ENCODE data around the gene BAHCC1. TPM values are rescaled to one million over a fixed set of nuclear protein-coding genes. Genes with fewer than 3 reads are reported as not detected.

The BAHCC1 gene
- total and polyA plus RNA-seq, 2 donors (not counting 3 experiments of a cell fraction or from before 2014, with no cell fraction given) = 4.7 to 11.6 TPM

DNA sequence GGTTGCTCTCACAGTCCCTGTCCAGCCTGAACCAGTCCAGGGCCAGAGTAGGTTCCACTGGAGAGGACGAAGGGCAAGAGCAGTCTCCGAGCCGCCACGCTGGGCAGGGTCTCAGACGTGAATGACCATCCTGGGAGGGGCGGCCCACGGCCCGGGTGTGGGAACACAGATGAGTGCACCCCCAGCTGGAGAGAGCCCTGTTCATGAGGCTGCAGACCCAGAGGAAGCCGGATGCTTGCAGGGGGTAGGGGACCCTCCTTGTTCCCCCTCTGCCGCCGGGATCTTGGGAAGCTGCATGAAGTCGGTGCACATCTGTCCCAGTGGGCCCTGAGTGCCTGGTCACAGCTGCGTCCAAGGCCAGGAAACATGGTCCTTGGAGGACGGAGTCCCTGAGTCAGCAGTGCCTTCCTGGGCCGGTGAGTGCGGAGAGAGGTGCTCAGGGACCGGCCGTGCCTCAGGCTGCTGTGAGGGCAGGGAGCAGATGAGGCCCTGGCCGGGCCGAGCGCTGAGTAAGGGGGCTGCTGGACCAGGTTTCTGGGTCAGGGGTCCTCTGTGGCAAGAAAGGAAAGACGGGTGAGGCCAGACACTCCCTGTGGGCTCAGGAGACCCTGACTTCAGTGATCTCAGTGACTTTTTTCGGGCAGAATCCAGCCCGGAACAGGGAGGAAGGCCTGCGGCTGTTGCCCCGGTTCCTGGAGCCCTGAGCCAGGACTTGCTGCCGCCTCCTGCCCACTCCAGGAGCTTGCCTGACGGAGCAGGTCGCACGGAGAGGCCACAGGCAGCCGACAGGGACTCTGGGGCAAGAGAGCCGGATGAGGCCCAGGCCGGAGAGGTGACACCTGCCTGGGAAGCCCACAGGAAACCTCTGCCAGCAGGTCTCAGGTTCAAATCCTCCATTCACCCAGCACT lies 71.6 kb downstream of the BAHCC1 start:
- no TSS peak for BruUV-seq (replicated peaks)
- Histone ChIP-seq H2AFZ (ENCODE audit: low read depth, low read length) (no peak overlapping the region), H3K36me3 (ENCODE audit: control insufficient read depth in 2 of 2, extremely low read depth in 1 of 2, insufficient read depth in 2 of 2, low read length in 2 of 2) (no peaks in the 10 kb centered on the region), H3K27ac (ENCODE audit: insufficient read depth, low read depth, low read length) (no peak overlapping the region), H3K9me3 (replicated peaks; ENCODE audit: control insufficient read depth, insufficient read depth, low read length) (no peaks in the 10 kb centered on the region), H3K27me3 (ENCODE audit: control insufficient read depth in 2 of 2, insufficient read depth in 2 of 2, low read length in 2 of 2) (no peaks in the 10 kb centered on the region), H3K9ac (replicated peaks; ENCODE audit: extremely low read depth, insufficient read depth, low read length) (no peak overlapping the region), H3K79me2 (ENCODE audit: control insufficient read depth, insufficient read depth, low read length) (no peaks in the 10 kb centered on the region), H4K20me1 (replicated peaks; ENCODE audit: control insufficient read depth, extremely low read depth, insufficient read depth, low read length) (no peaks in the 10 kb centered on the region), H3K9me1 (replicated peaks; ENCODE audit: control insufficient read depth, extremely low read depth, insufficient read depth, low read length) (no peaks in the 10 kb centered on the region), H3K4me2 (ENCODE audit: insufficient read depth, low read length) (no peak overlapping the region), H3K4me3 (replicated peaks in 1 of 3; ENCODE audit: insufficient read depth in 1 of 3, low read depth in 1 of 3, low read length in 3 of 3) (no peak overlapping the region), H3K4me1 (ENCODE audit: control insufficient read depth, extremely low read depth, insufficient read depth, low read length) (no peaks in the 10 kb centered on the region)
- intact Hi-C loops (cut with micrococcal nuclease) = no loop called here
- ChIA-PET CTCF (no interaction called here), POLR2A (no interaction called here)
- FAIRE-seq = no peak
- TF ChIP-seq, protein P1, sequence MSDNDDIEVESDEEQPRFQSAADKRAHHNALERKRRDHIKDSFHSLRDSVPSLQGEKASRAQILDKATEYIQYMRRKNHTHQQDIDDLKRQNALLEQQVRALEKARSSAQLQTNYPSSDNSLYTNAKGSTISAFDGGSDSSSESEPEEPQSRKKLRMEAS (IDR thresholded peaks at IDR 0.05; ENCODE audit: insufficient read depth, insufficient read length) = no peak
- no peak for TF ChIP-seq POLR2A (IDR thresholded peaks at IDR 0.05; ENCODE audit: low read depth, low read length)
- no peak for DNase-seq (ENCODE audit: low read depth, low spot score)
- dilution Hi-C loops (cut with MboI; ENCODE audit: extremely low pct_ligation_motif_present, low sequenced_read_pairs) = no loop called here

DNA sequence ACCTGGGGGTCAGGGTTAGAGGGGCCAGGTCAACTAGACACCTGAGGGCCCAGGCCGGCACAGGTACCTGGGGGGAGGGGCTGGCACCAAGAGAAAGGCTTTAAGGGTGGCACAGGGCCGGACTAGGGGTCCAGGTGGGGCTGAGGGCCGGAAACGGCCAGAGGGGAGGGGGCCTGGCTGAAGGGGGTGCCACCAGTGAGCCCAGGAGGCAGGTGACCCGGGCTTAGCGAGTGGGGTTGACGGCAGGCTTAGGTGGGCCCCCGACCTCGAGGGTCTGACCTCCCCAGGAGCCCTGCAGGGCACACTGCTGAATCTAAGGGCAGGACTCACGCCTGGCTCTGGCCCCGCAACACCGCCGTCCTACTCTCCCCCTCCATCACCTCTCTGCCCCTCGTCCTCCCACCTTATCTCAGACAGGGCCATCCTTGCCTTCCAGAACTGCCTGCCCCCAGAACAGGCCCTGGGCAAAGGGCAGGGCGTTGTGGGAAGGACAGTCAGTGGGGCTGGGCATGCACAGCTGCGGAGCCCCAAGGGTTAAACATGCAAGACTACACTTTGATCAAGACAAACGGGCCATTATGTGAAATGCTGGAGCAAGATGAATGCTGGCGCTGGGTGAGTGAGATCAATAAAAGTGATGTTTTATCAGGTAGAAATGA lies 73.0 kb downstream of the BAHCC1 start:
- intact Hi-C loops (cut with micrococcal nuclease) = no loop called here
- Histone ChIP-seq H3K4me1 (ENCODE audit: control insufficient read depth, extremely low read depth, insufficient read depth, low read length) (no peaks in the 10 kb centered on the region), H3K9me3 (replicated peaks; ENCODE audit: control insufficient read depth, insufficient read depth, low read length) (no peaks in the 10 kb centered on the region), H3K9me1 (replicated peaks; ENCODE audit: control insufficient read depth, extremely low read depth, insufficient read depth, low read length) (no peaks in the 10 kb centered on the region), H3K4me2 (ENCODE audit: insufficient read depth, low read length) (no peak overlapping the region), H4K20me1 (replicated peaks; ENCODE audit: control insufficient read depth, extremely low read depth, insufficient read depth, low read length) (no peaks in the 10 kb centered on the region), H3K27ac (ENCODE audit: insufficient read depth, low read depth, low read length) (no peak overlapping the region), H3K4me3 (replicated peaks in 1 of 3; ENCODE audit: insufficient read depth in 1 of 3, low read depth in 1 of 3, low read length in 3 of 3) (no peak overlapping the region), H3K79me2 (ENCODE audit: control insufficient read depth, insufficient read depth, low read length) (no peaks in the 10 kb centered on the region), H3K9ac (replicated peaks; ENCODE audit: extremely low read depth, insufficient read depth, low read length) (no peak overlapping the region), H2AFZ (ENCODE audit: low read depth, low read length) (no peak overlapping the region), H3K27me3 (ENCODE audit: control insufficient read depth in 2 of 2, insufficient read depth in 2 of 2, low read length in 2 of 2) (no peaks in the 10 kb centered on the region), H3K36me3 (ENCODE audit: control insufficient read depth in 2 of 2, extremely low read depth in 1 of 2, insufficient read depth in 2 of 2, low read length in 2 of 2) (no peaks in the 10 kb centered on the region)
- no TSS peak for BruUV-seq (replicated peaks)
- dilution Hi-C loops (cut with MboI; ENCODE audit: extremely low pct_ligation_motif_present, low sequenced_read_pairs) = no loop called here
- POLR2A ChIA-PET = no interaction called here
- no peak for FAIRE-seq
- TF ChIP-seq, protein P1 (IDR thresholded peaks at IDR 0.05; ENCODE audit: insufficient read depth, insufficient read length) = no peak
- TF ChIP-seq MYC (IDR thresholded peaks at IDR 0.05; ENCODE audit: low read depth, low read length) (no peak), EZH2 (IDR thresholded peaks at IDR 0.05; ENCODE audit: borderline replicate concordance, low read depth, low read length, severe bottlenecking) (no peak), FOS (IDR thresholded peaks at IDR 0.05; ENCODE audit: borderline replicate concordance, insufficient read depth, low read length) (no peak), JUN (IDR thresholded peaks at IDR 0.05; ENCODE audit: borderline replicate concordance, insufficient read depth, insufficient read length, low read depth) (no peak), POLR2A (IDR thresholded peaks at IDR 0.05; ENCODE audit: low read depth, low read length) (no peak), POLR2AphosphoS5 (IDR thresholded peaks at IDR 0.05; ENCODE audit: insufficient read depth, low read depth, low read length) (no peak), GATA2 (IDR thresholded peaks at IDR 0.05; ENCODE audit: insufficient read depth, insufficient read length, low read depth, low read length) (no peak)
- TF ChIP-seq, protein P2, sequence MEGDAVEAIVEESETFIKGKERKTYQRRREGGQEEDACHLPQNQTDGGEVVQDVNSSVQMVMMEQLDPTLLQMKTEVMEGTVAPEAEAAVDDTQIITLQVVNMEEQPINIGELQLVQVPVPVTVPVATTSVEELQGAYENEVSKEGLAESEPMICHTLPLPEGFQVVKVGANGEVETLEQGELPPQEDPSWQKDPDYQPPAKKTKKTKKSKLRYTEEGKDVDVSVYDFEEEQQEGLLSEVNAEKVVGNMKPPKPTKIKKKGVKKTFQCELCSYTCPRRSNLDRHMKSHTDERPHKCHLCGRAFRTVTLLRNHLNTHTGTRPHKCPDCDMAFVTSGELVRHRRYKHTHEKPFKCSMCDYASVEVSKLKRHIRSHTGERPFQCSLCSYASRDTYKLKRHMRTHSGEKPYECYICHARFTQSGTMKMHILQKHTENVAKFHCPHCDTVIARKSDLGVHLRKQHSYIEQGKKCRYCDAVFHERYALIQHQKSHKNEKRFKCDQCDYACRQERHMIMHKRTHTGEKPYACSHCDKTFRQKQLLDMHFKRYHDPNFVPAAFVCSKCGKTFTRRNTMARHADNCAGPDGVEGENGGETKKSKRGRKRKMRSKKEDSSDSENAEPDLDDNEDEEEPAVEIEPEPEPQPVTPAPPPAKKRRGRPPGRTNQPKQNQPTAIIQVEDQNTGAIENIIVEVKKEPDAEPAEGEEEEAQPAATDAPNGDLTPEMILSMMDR (IDR thresholded peaks at IDR 0.05; ENCODE audit: extremely low read depth in 1 of 2, insufficient read depth in 1 of 2, low read depth in 1 of 2, low read length in 2 of 2) = no peak
- CTCF ChIA-PET = interaction anchor here (0.7 kb wide), 1 partner anchor 27 kb away, joined by 3 read pairs; no protein-coding TSS in a partner anchor
- no peak for DNase-seq (ENCODE audit: low read depth, low spot score)

Measured in endothelial cell of umbilical vein (primary cell).